ENCODE results near the gene IFT81.

IFT81 gene

GRCh38 chr12:110124269-110124995 is at the start of gene IFT81:
Gene IFT81, plus strand, starts transcription at chr12:110124357. Its CDS starts 3,024 bp downstream, at chr12:110127381.
- DNase-seq: peak; percentile 96

GRCh38 chr12:110075880-110076279 is 48.3 kb upstream of the IFT81 start:
- DNase-seq: no peak

- DNase-seq: no peak
Measured at GRCh38 chr12:110077800-110078199, 46.4 kb upstream of the IFT81 start.

- peak; percentile 92 for DNase-seq
Measured at GRCh38 chr12:110079477-110080400, 44.4 kb upstream of the IFT81 start.

GRCh38 chr12:110080410-110080809 is 43.7 kb upstream of the IFT81 start:
- DNase-seq: no peak

GRCh38 chr12:110084314-110085015 is 39.7 kb upstream of the IFT81 start:
- no peak for DNase-seq

GRCh38 chr12:110088216-110088615 is 35.9 kb upstream of the IFT81 start:
- peak; percentile 10 for DNase-seq

GRCh38 chr12:110088936-110089335 is 35.2 kb upstream of the IFT81 start:
- peak; percentile 21 for DNase-seq

- no peak for DNase-seq
Measured at GRCh38 chr12:110090266-110091135, 33.7 kb upstream of the IFT81 start.

- no peak for DNase-seq
Measured at GRCh38 chr12:110091136-110091711, 32.9 kb upstream of the IFT81 start.

- DNase-seq: no peak
Measured at GRCh38 chr12:110093631-110094311, 30.4 kb upstream of the IFT81 start.

- DNase-seq: peak; percentile 84
Measured at GRCh38 chr12:110100315-110100970, 23.7 kb upstream of the IFT81 start.

- peak; percentile 23 for DNase-seq
Measured at GRCh38 chr12:110102255-110102654, 21.9 kb upstream of the IFT81 start.

- DNase-seq: no peak
Measured at GRCh38 chr12:110104188-110105094, 19.7 kb upstream of the IFT81 start.

GRCh38 chr12:110105159-110105558 is 19.0 kb upstream of the IFT81 start:
- no peak for DNase-seq

GRCh38 chr12:110105986-110106385 is 18.2 kb upstream of the IFT81 start:
- no peak for DNase-seq

- no peak for DNase-seq
Measured at GRCh38 chr12:110107369-110108281, 16.5 kb upstream of the IFT81 start.

- no peak for DNase-seq
Measured at GRCh38 chr12:110108309-110109036, 15.7 kb upstream of the IFT81 start.

Measured in midbrain (tissue), 1 donor.